Renal cortex interstitium (tissue), 11 donors: ENCODE results near the gene IGFL4. TPM values are rescaled to one million over a fixed set of nuclear protein-coding genes. Genes with fewer than 3 reads are reported as not detected.

Source experiments
- DNase-seq, 11 donors: peaks; one replicate each; pipeline ENCODE4 v3.0.0-alpha.2; 2013; ENCODE audit warnings: low read depth in 9 of 11, low spot score in 4 of 11; ENCODE audit errors: extremely low read depth in 1 of 11
- polyA plus RNA-seq, 3 donors: library from polyadenylated mRNA; unstranded; fragments of 120-200 nt; gene quantifications; one replicate each; pipeline ENCODE4 v1.2.1, GENCODE V29; 2013; ENCODE audit not compliant: insufficient read length in 3 of 3

IGFL4 gene
- polyA plus RNA-seq, 3 donors = 0.37 to 0.88 (median 0.37) TPM

DNA sequence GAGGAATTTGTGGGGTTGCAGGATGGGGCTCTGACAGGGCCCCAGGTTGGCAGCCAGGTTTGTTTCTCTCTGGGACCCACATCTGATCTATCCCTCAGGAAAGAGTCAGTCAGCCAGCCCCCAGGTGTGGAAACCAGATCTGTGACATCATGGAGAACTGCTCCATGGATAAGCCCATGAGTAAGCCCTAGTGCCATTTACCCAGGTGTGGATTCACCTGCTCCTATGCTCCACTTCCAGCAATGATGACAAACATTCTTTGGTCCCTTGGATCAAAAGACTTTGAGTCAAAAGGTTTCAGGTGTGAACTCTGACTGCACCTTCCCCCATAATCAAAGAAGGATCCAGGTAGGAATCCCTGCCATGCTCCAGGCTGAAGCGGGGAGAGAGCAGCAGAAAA is 26.9 kb upstream of the IGFL4 start:
- DNase-seq = no peak

DNA sequence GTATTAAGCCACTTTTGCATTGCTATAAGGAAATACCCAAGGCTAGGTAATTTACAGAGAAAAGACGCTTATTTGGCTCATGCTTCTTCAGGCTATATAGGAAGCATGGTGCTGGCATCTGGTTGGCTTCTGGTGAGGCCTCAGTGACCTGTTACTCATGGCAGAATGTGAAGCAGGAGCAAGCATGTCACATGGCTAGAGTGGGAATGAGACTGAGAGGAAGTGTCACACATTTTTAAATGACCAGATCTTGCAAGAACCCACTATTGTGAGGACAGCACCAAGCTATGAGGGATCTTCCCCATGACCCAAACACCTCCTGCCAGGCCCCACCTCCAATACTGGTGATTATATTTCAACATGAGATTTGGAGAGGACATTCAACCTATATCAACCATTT is 25.7 kb upstream of the IGFL4 start:
- no peak for DNase-seq

DNA sequence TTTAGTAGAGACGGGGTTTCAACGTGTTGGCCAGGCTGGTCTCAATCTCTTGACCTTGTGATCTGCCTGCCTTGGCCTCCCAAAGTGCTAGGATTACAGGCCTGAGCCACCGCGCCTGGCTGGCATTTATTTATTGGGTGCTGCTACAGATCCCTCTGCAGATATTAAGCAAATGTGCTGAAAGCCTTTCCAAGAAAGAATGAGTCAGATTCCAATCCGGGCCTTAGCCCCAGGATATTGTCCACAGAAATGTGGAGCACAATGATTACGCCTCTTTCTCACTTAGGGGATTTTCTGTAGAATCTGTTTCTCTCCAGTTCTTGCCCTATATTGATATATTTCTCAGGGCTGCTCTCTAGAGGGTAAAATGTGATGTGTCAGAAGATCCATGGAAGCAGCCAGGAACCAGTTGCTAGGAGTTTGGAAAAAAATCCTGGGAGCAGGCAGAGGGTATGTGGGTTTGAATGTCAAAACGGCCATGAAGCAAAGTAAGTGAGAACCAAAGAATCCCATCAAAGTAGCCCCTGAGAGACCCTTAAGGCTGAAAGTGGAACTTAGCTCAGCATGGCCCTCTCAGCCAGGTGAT is 24.8 kb upstream of the IGFL4 start:
- DNase-seq = no peak

DNA sequence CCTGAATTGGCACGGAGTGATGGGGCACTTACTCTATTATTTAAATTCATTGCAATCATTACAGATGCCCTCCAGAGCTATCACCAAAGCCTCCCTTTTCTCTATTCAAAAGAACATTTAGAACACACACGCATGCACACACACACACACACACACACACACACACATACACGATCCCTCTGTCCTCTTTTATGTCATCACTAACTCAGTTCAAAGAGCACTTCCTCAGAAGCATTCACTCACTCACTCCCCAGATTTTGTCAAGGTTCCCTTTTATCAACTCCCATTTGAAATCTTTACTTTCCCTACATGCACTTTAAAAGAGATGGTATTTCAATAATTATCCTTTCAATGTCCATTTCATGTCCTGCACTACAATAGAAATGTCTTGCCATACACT is 22.4 kb upstream of the IGFL4 start:
- no peak for DNase-seq

DNA sequence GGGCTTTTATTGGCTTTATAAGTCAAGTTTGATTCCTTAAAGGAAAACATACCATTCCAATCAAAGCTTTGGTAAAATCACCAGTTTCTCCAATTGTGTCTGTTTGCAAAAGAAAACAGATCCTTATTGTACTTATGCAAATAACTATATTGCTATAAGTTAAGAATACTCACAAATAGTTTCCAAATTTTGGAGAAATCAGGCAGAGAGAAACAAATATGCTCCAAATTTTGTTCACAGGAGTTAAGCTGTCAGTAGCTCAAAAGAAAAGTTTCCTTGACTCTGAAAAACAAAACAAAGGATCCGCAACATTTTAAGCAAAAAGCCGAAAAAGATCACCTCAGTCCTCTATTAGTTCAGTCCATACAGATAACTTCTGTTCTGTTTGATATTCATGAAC is 19.2 kb upstream of the IGFL4 start:
- DNase-seq = no peak

DNA sequence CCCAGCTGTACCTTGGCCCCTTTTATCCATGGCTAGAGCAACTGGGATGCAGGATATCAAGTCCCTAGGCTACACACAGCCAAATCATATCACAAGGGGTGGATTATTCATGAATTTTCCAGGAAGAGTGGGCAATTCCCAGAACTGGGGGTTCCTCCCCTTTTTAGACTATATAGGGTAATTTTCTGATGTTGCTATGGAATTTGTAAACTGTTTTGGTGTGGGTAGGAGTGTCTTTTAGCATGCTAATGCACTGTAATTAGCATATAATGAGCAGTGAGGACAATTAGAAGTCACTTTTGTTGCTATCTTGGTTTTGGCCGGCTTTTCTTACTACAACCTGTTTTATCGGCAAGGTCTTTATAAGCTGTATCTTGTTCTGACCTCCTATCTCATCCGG is 18.0 kb upstream of the IGFL4 start:
- DNase-seq = no peak

DNA sequence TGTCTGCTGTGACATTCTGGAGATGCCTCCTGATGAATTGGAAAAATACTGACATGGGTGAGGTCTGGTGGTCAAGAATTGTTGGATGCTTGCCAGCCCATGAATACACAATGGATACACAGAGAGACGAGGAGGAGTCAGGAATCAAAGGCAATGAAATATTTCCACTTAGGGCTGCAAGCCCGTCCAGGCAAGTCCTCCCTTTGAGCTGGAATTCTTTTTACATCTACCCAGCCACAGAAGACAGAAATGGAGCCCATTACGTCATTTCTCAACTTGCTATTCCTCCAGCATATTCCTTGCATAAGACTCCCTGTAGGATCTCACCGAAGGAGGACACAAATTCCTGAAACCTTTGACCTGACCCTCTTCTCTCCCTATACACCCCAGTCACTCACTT is 15.7 kb upstream of the IGFL4 start:
- no peak for DNase-seq

DNA sequence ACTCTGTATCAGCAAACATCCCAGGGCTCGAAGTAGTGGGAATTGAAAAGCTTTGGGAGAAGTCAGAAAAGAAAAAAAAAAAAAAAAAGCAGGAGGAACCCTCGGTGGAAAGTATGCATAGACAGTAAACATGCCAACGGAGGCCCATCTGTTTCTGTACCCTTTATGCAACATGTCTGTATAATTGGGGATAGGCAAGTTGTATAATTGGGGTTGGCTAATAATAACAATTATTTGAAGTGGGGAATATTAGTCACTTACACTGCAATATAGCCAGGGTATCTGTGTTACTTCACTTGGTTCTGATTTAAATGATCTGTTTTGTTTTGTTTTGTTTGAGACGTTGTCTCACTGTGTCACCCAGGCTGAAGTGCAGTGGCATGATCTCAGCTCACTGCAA is 12.1 kb upstream of the IGFL4 start:
- DNase-seq = no peak

DNA sequence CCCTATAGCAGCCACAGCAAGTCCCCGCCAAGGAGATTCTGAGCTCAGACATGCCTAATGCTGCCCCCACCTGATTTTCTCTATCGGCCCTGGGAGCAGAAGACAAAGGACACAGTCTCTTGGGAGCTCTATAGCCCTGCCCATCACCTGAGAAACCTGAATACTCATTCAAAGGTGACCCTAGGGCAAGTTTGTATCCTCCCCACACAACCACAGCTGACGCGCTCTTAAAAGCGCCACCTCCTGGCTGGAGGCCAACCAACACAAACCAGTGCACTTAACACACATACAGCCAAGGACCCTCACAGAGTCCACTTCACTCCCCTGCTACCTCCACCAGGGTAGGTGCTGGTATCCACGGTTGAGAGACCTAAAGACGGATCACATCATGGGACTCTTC is 8.8 kb upstream of the IGFL4 start:
- no peak for DNase-seq

DNA sequence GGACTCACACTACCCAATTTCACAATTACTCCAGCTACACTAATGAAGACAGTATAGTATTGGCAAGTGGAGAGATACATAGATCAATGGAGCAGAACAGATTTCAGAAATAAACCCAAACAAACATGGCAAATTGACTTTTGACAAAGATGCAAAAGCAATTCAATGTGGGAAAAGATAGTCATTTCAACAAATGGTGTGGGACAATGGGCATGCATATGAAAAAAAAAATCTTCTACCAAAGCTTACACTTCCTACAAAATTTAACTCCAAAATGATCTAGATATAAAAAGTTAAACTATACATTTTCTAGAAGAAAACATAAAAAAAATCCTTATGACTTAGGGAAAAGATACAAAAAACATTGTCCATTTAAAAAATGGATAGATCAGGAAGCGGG is 2.7 kb upstream of the IGFL4 start:
- no peak for DNase-seq

DNA sequence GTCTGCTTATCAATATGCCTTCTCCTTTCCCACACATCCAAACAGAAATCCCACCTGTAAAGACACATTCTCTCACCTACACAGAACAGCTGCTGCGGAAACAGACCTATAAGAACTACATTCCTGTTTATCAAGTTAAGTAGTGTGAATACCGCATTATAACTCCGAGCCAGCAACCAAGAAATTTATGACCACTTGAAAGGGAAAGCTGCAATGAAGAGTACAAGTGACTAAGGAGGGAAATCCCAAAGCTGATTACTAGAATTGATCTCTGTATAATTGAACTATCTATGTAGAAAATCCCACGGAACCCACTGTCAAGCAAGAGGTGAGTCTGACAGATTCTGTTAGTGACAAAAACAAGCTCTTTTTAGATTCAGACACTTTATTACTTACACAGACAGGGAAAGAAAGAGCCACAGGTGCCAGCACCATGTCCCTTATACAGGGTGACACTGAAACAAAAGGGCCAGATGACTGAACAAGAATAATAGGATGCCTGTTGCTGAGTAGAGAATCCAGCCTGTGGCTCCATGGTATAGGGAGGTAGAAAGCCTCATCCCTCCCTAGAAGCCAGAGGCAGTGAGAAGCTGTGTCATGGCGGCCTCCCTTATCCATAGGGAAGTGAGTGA is 1.6 kb upstream of the IGFL4 start:
- no peak for DNase-seq

DNA sequence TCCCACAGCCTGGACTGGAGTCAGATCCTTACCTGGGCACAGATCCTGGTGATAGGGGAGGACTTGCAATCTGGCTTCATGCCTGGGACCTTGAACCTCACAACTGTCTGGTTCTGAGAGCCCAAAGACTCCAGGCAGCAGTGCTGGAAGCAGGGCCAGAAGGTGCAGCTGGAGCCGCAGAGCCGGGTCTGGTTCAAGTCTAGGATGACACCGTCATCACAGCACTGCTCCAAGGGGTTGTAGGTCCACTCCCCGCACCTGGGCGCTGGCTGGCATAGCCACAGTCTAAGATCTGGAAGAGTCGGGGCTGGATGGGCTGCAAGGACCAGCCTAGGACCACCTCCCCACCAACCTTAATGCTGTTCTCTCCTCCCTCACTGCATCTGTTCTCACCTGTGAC is 677 bp downstream of the IGFL4 start:
- DNase-seq = no peak

DNA sequence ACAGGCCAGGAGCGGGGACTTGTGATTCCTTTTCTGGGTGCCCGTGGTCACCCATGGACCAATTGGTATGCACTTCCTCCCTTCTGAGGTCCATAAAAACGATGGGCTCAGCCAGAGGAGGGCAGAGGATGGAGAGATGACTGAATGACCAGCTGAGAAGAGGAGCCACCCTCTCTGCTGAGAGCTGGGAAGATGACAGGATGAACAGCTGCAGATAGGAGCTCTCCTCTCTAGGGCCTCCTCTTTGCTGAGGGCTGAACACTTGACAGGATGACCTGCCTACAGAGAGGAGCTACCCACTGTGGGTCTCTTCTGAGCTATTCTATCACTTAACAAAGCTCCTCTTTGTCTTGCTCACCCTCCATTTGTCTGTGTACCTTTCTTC is 4.1 kb downstream of the IGFL4 start:
- no peak for DNase-seq

DNA sequence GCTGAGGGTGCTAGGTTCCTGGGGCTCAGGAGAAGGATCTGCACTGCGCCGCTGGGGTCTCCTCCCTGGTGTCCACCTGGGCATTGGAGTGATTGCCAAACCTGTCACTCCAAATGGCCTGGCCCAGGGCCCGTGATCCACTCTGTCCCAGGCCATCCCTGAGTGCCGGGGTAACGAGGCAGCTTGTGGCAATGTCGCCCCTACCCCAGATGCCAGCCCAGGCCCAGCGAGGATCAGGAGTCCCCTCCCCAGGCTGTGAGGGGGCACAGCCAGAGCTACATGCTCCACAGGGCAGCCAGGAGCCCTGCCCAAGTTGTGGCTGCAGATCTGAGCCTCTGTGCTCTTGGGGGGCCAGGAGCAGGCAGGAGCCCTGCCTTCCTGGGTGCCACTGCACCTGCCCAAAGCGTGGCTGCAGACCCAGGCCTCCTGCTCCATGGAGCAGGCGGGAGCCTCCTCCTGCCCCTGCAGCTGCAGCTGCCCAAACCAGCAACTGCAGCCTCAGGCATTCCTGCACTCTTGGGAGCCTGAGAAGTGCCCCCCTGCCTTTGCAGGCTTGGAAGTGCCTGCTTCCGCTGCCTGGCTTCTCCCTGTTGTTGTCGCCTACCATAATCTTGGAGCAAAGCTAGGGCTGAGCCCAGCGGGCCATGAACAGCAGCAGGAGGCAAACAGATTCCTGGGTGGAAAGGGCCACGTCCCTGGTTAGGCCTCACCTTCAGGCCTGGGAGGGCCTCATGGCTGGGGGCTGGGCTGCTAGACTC is 4.6 kb downstream of the IGFL4 start:
- DNase-seq = no peak

DNA sequence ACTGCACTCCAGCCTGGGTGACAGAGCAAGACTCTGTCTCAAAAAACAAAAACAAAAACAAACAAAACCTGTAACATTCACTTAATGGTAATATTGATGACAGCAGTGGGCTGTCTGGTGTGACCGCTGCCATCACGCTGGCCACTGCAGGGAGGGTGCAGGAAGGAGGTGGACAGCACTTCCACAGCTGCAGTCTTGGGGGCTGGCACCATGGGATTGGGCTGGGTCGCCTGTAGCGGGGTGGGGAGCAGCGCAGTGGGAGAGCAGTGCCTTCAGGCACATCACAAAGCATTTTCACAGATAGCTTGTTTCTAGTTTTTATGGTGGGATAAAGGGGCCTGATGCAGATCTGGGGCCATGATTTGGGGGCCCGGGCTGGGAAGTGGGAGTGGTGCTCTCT is 5.3 kb downstream of the IGFL4 start:
- DNase-seq = no peak

DNA sequence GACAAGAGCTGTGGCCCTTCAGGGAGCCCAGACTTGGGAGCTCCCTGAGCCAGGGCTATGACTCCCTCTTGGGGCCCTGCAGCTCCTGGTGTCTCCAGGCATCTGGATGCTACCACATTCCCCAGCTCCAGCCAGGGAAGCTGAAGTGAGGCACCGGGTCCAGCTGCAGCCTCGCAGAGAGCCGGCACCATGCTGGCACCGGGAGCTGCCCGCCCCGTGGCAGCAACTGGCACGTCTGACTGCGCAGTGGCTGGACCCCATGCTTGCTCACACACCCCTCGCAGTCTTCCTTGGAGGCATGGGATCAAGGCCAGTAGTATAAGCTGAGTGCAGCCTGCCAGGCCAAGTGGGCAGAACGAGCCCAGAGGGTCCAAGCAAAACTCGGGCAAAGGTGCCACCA is 7.4 kb downstream of the IGFL4 start:
- no peak for DNase-seq

DNA sequence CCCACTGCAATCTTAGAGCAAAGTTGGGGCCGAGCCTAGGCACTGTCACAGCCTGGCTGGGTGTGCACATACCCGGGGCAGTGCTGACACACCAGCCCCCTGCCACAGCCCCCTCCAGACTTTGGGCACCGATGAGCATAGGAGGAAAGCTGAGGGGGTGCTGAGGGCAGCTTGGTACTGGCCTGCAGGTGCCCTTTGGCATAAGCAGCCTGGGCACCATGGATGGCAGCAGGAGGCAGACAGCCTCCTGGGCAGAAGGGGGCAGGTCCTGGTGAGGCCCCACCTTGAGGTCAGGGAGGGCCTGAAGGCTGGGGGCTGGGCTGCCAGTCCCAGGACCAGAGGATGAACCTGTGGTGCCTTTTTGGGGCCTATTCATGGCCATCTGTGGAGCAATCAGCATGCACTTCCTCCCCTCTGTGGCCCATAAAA is 8.2 kb downstream of the IGFL4 start:
- DNase-seq = no peak

DNA sequence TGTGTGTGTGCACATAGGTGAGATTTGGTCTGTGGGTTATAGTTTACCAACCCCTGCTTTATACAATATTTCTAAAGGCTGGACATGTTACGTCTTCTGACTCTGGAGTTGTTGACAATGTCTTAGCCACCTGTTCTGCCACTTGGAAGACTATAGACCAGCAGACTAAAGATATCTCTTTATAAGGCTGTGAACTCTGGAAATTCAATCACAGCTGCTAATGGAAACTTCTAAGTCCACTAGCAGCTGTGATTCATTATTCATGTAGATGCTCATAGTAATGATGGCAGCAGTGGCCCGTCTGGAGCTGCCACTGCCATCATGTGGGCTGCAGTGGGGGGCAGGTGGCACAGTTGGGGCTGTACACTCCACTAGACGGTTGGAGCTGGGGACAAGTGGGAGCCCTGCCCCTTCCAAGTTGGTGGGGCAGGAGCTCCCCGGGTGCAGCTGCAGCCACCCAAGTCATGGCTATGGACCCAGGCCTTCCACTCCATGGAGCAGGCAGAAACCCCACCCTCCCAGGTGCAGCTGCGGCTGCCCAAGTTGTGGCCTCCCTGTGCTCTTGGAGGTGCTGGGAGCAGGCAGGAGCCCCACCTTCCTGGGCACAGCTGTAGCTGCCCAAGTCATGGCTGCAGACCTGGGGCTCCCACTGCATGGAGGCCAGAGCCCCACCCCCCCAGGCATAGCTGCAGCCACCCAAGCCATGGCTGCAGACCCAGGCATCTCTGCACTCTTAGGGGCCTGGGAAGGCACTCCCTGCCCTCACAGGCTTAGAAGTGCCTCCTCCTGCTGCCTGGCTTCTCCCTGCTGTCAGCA is 8.8 kb downstream of the IGFL4 start:
- no peak for DNase-seq

DNA sequence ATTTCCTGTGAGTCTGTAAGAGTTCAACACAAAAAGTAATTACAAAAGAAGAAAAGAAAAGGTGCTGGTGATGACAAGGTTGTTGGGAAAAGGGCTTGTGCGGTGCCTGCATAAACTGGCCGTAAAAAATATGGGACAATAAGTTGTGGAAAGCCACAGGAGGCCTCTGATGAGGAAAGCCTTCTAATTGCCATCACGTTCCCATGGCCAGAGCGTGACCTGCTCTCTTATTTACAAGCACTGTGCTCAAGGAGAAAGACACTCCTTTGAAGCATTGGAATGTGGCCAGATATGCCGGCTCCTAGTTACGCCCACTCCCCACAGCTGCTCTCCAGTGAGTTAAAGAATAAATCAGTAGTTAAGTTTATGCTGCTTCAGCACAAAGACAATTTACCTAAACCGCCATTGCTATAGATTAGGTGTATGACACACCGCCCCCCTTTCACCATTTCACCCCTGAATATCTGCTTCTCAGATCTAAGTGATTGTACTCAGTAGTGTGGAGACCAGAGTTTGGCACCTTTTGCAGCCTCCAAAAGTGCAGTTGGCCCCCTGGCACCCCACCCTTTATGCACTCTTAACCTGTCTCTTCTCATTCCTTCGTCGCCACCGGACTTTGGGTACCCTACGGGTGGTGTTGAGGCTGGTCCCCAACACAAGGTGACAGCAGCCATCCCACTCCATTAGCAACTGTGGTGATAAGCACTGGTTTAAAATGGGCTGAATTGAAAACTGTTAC is 9.8 kb downstream of the IGFL4 start:
- DNase-seq = peak in 2 of 11 donors; percentile 25 to 36
